GM19193 (cell line): ENCODE results near the gene ADD3.

Experiments used
- POLR2A ChIP-seq: IDR thresholded peaks from 4 replicates; pipeline ENCODE4 v1.6.1; 2011; ENCODE audit not compliant: insufficient read depth, insufficient read length; ENCODE audit errors: extremely low read depth

The ADD3 gene

DNA sequence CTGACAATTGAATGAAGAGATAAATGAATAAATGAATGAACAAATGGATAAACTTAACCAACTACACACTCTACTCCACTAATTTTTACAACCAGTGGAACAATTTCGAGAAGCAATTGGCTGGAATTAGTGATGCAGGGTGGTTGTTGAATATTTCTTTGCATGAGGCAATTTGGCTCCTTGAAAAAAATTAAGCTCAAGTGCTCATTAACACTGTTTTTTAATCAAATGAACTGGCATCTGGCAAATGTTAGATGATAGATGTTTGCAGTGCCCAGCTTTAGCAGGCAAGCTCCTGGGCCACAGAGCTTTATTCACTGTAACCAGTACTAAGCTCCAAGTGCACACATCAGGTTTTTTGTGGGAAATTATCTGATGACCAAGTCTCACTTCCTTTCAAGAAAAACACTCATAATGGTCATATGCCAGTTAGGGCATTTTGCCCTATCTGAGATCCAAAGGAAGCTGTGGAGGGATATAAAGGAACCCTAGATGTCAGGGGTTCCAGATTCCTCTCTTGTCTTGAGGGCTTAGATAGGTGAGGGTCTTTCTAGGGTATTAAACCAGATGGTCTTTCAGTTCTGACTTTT lies 16.4 kb upstream of the ADD3 start:
- no peak for TF ChIP-seq POLR2A

DNA sequence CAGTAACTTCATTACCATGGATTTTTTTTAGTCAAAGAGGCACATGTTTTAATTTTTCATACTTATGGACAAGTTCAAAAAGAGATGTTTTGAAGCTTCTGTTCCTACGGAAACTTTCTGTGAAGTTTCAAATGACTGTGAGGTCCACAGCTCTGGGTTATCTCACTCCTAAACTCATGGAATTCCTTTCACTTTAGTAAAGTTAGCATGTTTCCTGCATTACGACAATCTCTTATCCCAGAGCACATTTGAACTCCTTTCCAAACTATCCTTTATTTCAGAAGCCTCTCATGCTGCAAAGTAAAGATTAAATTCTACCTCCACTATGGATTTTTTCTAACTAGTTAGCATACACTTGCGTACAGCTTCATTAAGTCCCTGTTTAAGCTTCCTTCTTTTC lies 15.3 kb upstream of the ADD3 start:
- no peak for TF ChIP-seq POLR2A

DNA sequence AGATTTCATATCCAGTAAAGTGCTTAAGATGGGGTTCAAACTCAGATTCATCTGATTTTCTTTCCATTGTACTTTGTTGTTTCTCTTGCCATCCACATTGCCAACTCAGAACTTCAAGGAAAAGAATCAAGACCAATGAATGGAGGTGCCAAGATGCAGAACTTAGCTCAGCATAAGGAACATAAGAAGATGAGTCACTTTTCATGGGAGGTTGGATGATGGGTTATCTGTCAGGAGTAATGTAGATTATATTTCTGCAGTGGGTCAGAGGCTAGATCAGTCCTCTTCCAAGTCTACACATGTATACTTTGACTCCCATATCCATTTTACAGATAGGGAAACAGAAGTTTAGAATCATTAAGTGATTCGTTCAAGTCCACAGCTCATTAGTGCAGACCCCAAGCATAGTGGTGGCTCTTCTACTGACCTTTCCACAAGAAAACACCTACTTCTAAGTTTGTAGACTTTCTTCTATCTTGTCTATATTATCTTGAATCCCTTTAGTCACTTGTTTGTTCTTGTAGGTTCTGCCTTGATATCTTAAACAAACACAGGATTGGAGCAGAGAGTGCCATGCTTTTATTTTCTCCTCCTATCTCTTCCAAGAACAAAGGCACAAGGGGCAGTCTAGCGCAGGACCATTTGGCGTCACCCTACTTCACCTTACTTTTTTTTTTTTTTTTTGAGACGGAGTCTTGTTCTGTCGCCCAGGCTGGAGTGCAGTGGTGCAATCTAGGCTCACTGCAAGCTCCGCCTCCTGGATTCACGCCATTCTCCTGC lies 14.0 kb upstream of the ADD3 start:
- TF ChIP-seq POLR2A: no peak

- TF ChIP-seq POLR2A: no peak
Observed at GRCh38 chr10:109994711-109995577, 12.8 kb upstream of the ADD3 start.

DNA sequence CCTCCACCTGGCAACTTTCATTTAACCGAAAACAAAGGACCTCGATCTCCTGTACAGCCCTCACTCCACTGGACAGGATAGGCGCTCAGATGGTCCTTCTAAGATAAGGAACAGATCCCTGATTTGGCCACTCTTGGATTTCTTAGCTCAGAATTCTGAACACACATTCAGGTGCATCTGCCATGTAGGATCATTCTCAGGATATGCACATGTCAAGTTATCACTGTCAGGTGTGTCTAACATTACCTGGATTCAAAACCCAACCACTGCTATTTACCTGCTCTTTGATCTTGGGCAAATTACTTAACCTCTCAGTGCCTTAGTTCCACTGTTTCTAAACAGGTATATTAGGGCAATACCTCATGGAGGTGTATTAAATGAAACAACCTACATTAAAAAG lies 12.2 kb upstream of the ADD3 start:
- no peak for TF ChIP-seq POLR2A

- no peak for TF ChIP-seq POLR2A
Observed at GRCh38 chr10:109996225-109996624, 11.6 kb upstream of the ADD3 start.

DNA sequence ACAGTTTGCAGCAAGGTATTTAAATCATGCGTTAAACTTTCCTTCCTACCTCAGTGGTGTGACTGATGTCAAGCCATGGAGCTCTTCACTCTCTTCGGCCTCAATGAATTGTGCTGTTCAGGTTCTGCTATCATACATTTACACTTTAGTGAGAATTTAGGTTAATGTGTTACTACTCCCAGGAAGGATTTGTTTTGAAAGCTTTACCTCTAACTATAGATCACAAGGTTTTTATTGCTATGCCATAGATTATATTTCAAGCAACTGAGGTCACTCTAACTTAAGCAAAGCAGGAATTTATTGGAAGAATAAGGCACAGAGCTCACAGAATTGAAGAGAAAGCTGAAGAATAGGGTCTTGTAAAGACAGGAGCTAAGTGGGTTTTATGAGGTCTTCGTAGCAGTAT lies 11.0 kb upstream of the ADD3 start:
- TF ChIP-seq POLR2A: no peak

- TF ChIP-seq POLR2A: no peak
Observed at GRCh38 chr10:109997233-109997632, 10.6 kb upstream of the ADD3 start.

DNA sequence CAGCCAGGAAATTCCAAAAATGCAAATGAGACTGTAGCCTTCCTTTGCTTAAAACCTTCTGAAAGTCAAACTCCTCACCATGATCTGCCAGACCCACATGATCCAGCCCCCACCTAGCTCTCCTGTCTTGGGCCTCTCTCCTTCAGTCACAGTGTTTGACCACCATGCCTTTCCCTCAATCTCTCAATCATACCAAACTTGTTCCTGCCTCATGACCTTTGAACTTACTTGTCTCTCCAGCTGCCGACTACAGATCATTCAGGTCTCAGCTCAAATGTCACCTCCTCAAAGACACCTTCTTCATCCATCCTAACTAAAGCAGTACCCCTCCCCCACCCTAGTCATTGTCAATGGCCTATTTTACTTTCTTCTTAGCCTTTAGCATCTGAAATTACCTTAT lies 9.3 kb upstream of the ADD3 start:
- TF ChIP-seq POLR2A: no peak

GRCh38 chr10:110002801-110003523 lies 4.8 kb upstream of the ADD3 start:
- no peak for TF ChIP-seq POLR2A

DNA sequence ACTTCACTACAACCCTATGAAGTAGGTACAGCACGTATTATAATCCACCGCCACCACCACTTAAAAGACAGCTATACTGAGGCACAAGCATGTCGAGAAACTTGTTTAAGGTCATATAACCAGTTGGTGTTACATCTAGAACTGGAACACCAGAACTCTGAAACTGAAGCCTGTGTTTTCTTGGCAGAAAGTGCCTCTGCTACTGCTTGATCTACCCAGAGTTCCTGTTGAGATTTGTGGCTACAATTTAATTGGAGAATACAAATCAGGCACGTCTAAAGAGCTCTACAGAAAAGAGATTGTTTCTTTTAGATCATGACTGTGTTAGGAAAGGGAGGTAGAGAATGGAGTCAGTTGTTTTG lies 4.3 kb upstream of the ADD3 start:
- no peak for TF ChIP-seq POLR2A

GRCh38 chr10:110005719-110006118 lies 2.1 kb upstream of the ADD3 start:
- no peak for TF ChIP-seq POLR2A

DNA sequence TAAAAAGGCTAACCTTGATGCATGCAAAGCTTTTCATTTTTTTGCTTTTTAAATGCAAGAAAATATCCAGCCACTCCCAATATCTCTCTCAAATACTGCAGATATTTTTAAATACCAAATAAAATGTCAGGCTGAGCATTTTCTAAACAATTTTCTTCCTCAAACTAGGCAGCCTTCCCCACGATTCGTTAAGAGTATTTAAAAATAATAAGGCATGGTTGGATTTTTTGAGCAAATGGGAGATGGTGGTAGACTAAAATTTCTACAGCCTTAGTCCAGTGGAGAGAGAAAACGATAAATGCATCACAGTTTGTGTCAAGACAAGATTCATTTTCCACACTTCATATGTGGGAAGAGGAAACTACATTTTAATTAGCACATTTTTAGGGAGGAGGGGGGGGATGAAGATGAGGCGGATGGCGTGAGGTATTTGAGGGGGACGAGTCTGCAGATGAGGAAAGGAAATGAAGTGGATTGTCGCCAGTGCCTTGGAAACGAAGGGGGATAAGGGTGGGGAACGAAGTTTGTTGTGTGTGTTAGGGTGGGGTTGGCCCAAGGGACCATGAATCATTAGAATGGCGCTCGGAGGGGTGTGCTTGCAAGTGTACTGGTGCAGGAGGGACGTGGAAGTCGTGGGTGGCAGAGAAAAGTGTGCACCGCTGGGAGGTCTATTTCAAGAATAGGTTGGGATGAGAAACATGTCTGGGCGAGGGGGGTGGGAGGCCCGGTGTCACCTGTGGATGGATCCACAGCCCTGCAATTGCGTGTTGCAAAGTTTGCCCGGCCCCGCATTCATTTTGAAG lies 1.2 kb upstream of the ADD3 start:
- TF ChIP-seq POLR2A: no peak

- TF ChIP-seq POLR2A: no peak
Observed at GRCh38 chr10:110007161-110007700, 553 bp upstream of the ADD3 start.
